Mammary epithelial cell (primary cell): Measurements from ENCODE around the gene RPAIN.

Experiments used
- EZH2 ChIP-seq: IDR thresholded peaks from 2 replicates; pipeline ENCODE4 v1.6.1; 2012; ENCODE audit warnings: low read length, inconsistent platforms, borderline replicate concordance
- TF ChIP-seq, protein P1 (sequence below), 2 donors: IDR thresholded peaks in 1 of 2; conservative IDR thresholded peaks in 1 of 2; 2 replicates each; pipeline ENCODE4 v1.5.1; 2011 to 2012; ENCODE audit warnings: inconsistent platforms in 2 of 2, low read length in 2 of 2, mild to moderate bottlenecking in 2 of 2, control low read depth in 1 of 2, low read depth in 1 of 2; ENCODE audit not compliant: insufficient read depth in 1 of 2; ENCODE audit errors: extremely low read depth in 1 of 2

DNA sequence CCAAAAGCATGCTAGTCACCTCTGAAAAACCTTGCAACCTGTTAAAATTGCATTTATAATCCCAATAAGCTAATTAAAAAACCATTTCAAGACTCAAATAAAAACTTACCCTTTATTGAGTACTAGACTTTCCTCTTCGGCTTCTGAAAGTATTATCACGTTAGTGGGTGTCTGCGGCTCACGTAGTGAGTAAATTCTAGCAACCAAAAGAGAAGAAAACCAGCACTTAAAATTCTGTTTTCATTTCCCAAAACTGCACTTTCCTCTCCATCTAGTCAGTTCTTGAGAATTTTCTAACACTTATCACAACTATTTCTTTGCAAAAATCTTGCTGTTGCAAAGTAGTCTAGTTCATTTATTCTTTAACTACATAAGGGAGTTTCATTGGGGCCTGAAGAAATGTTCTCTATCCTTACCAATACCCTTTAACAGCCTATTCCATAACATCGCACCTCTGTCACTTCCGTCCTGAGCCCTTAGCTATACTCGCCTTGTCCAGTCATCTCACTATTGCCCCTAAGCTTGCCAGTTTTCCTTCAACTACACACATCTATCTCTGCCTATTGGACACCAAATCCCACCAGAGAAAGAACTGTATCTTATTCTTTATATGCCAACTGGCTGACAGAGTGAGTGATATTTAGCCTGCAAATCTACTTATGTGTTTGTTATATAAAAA, 9.2 kb upstream of the RPAIN start:
- TF ChIP-seq, protein P1, sequence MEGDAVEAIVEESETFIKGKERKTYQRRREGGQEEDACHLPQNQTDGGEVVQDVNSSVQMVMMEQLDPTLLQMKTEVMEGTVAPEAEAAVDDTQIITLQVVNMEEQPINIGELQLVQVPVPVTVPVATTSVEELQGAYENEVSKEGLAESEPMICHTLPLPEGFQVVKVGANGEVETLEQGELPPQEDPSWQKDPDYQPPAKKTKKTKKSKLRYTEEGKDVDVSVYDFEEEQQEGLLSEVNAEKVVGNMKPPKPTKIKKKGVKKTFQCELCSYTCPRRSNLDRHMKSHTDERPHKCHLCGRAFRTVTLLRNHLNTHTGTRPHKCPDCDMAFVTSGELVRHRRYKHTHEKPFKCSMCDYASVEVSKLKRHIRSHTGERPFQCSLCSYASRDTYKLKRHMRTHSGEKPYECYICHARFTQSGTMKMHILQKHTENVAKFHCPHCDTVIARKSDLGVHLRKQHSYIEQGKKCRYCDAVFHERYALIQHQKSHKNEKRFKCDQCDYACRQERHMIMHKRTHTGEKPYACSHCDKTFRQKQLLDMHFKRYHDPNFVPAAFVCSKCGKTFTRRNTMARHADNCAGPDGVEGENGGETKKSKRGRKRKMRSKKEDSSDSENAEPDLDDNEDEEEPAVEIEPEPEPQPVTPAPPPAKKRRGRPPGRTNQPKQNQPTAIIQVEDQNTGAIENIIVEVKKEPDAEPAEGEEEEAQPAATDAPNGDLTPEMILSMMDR (conservative IDR thresholded peaks at IDR 0.05 in 1 of 2, IDR thresholded peaks at IDR 0.05 in 1 of 2; ENCODE audit: extremely low read depth in 1 of 2, insufficient read depth in 1 of 2, low read depth in 1 of 2, low read length in 2 of 2): no peak
- no peak for TF ChIP-seq EZH2
